ENCODE measurements around the gene HOXA10. TPM values are rescaled to one million over a fixed set of nuclear protein-coding genes. Genes with fewer than 3 reads are reported as not detected.

Gene HOXA10
- total RNA-seq, 3 donors from 2014 or later, result 2.3 to 21.1 (median 5.2) TPM

- Histone ChIP-seq H3K4me3 (peak overlapping the region in 1 of 3 donors; percentile 30), H3K9me3 (no peaks in the 10 kb centered on the region), H3K27ac (no peak overlapping the region), H3K4me1 (no peaks in the 10 kb centered on the region), H3K27me3 (peaks cover 0 to 69% of the 10 kb centered on the region in 2 donors), H3K36me3 (no peaks in the 10 kb centered on the region)
- intact Hi-C loops (cut with DNase I; ENCODE audit: low total_unique reads), result no loop called here
- DNase-seq (ENCODE audit: low spot score in 2 of 2), result no peak
- TF ChIP-seq POLR2AphosphoS5 (IDR thresholded peaks at IDR 0.05) (no peak), POLR2A (IDR thresholded peaks at IDR 0.05) (no peak), CTCF (IDR thresholded peaks at IDR 0.05) (no peak)
These were observed 38.6 kb upstream of the HOXA10 start for GRCh38 chr7:27212497-27213432.

GRCh38 chr7:27211764-27212204 is 37.7 kb upstream of the HOXA10 start:
- intact Hi-C loops (cut with DNase I; ENCODE audit: low total_unique reads), result no loop called here
- DNase-seq (ENCODE audit: low spot score in 2 of 2), result no peak
- no peaks in the 10 kb centered on the region for H3K4me1 ChIP-seq
- H3K27me3 ChIP-seq, result peaks cover 0 to 79% of the 10 kb centered on the region in 2 donors
- no peaks in the 10 kb centered on the region for H3K9me3 ChIP-seq
- no peak overlapping the region for H3K27ac ChIP-seq
- H3K4me3 ChIP-seq, result no peak overlapping the region
- TF ChIP-seq POLR2AphosphoS5 (IDR thresholded peaks at IDR 0.05) (no peak), POLR2A (IDR thresholded peaks at IDR 0.05) (no peak), CTCF (IDR thresholded peaks at IDR 0.05) (no peak)
- H3K36me3 ChIP-seq, result no peaks in the 10 kb centered on the region

DNA sequence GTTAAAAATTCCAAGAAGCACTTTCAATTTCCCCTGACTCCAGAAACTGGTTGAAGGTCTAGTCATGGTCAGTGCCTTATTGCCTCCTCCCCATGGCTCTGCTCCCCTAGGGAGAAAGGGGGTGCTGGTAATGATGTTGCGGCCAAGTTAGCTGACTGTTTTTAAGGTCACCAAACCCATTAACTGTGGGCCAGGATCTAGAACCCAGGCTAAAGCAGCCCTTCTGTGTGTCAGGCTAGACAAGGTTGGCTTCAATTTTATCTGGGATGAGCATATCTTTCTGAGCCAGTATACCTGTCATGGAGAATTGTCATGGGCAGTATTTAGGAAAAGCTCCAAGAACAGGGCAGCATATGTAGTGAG is 36.9 kb upstream of the HOXA10 start:
- H3K4me1 ChIP-seq, result no peaks in the 10 kb centered on the region
- DNase-seq (ENCODE audit: low spot score in 2 of 2), result no peak
- peaks cover 0 to 86% of the 10 kb centered on the region in 2 donors for H3K27me3 ChIP-seq
- intact Hi-C loops (cut with DNase I; ENCODE audit: low total_unique reads), result no loop called here
- H3K36me3 ChIP-seq, result no peaks in the 10 kb centered on the region
- H3K9me3 ChIP-seq, result no peaks in the 10 kb centered on the region
- no peak overlapping the region for H3K27ac ChIP-seq
- TF ChIP-seq POLR2AphosphoS5 (IDR thresholded peaks at IDR 0.05) (no peak), POLR2A (IDR thresholded peaks at IDR 0.05) (no peak)
- H3K4me3 ChIP-seq, result no peak overlapping the region

DNA sequence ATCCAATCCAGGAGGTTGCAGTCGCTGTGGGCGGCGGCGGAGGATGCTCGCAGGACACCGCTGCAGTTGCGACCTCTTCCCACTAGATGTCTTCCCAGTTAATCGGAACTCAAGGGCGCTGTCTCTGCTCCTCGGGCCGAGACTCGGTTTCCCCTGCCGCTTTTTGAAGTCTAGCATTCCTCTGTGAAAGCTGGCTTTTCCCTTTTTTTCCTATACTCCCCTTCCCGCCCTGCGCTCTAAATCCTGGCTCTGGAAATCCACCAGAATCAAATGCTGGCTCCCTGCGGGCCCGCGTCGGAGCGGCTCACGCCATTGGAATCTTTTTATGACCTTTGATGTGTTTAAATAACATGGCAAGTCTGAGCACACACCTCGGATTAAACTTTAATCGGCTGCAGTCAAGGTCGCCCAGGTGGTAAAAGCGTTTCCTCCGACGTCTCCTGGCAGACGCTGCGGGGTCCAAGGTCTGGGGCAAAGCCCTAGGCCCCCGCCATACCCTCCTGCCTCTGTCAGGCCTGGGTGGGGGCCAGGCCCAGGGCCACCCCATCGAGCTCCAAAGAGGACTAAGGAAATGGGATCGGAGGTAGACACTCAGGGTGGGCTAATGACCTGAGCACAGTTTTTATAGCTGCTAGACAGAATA is 36.4 kb upstream of the HOXA10 start:
- Histone ChIP-seq H3K4me3 (peak overlapping the region in 2 of 3 donors; percentile 22 to 51), H3K9me3 (no peaks in the 10 kb centered on the region), H3K36me3 (no peaks in the 10 kb centered on the region), H3K27me3 (peaks cover 0 to 91% of the 10 kb centered on the region in 2 donors), H3K4me1 (no peaks in the 10 kb centered on the region), H3K27ac (no peak overlapping the region)
- intact Hi-C loops (cut with DNase I; ENCODE audit: low total_unique reads), result no loop called here
- TF ChIP-seq CTCF (IDR thresholded peaks at IDR 0.05) (peak; percentile 66 to 75 (median 68)), POLR2A (IDR thresholded peaks at IDR 0.05) (no peak), POLR2AphosphoS5 (IDR thresholded peaks at IDR 0.05) (no peak)
- no peak for DNase-seq (ENCODE audit: low spot score in 2 of 2)

GRCh38 chr7:27209933-27210440 is 35.9 kb upstream of the HOXA10 start:
- intact Hi-C loops (cut with DNase I; ENCODE audit: low total_unique reads), result no loop called here
- Histone ChIP-seq H3K36me3 (no peaks in the 10 kb centered on the region), H3K4me3 (peak overlapping the region in 1 of 3 donors; percentile 51), H3K9me3 (no peaks in the 10 kb centered on the region), H3K4me1 (peaks cover 0 to 4% of the 10 kb centered on the region in 2 donors), H3K27ac (no peak overlapping the region), H3K27me3 (peaks cover 0 to 97% of the 10 kb centered on the region in 2 donors)
- TF ChIP-seq POLR2AphosphoS5 (IDR thresholded peaks at IDR 0.05), result no peak
- TF ChIP-seq CTCF (IDR thresholded peaks at IDR 0.05), result no peak
- TF ChIP-seq POLR2A (IDR thresholded peaks at IDR 0.05), result no peak
- DNase-seq (ENCODE audit: low spot score in 2 of 2), result no peak

Data from breast epithelium (tissue), 4 donors.